Neural cell (in vitro differentiated cells): Measurements from ENCODE around the gene CDK8.

Experiments
- CTCF ChIP-seq: fragments of 450-650 bp; IDR thresholded peaks from 2 replicates; pipeline ENCODE4 v1.5.1; 2014; ENCODE audit warnings: antibody characterized with exemption, mild to moderate bottlenecking, moderate library complexity; ENCODE audit not compliant: poor library complexity, severe bottlenecking
- MXI1 ChIP-seq: fragments of 450-650 bp; conservative IDR thresholded peaks from 2 replicates; pipeline ENCODE4 v1.6.1; 2014; ENCODE audit warnings: antibody characterized with exemption, mild to moderate bottlenecking; ENCODE audit not compliant: poor library complexity, severe bottlenecking
- REST ChIP-seq: IDR thresholded peaks from 2 replicates; pipeline ENCODE4 v1.6.1; 2012; ENCODE audit warnings: borderline replicate concordance
- SMC3 ChIP-seq: fragments of 450-650 bp; conservative IDR thresholded peaks from 2 replicates; pipeline ENCODE4 v1.6.1; 2014; ENCODE audit warnings: antibody characterized with exemption, mild to moderate bottlenecking, moderate library complexity; ENCODE audit not compliant: poor library complexity

GRCh38 chr13:26295812-26296211 lies 41.9 kb downstream of the CDK8 start:
- TF ChIP-seq CTCF: no peak
- TF ChIP-seq SMC3: no peak
- no peak for TF ChIP-seq REST
- TF ChIP-seq MXI1: no peak
